ENCODE measurements around the gene CDC42EP2.
A peak's percentile ranks its signal among the peaks of the same experiment; 100 is the strongest.
"Not testable (repeated sequence)": the region's sequence is repeated elsewhere in the genome, so short reads cannot be mapped to it uniquely, and the experiment has no call there.

The CDC42EP2 gene

GRCh38 chr11:65321076-65321475 lies 6.4 kb downstream of the CDC42EP2 start:
- DNase-seq = no peak

- no peak for DNase-seq
Observed at GRCh38 chr11:65321828-65322485, 7.3 kb downstream of the CDC42EP2 start.

GRCh38 chr11:65323813-65324212 lies 9.1 kb downstream of the CDC42EP2 start:
- no peak for DNase-seq

GRCh38 chr11:65325435-65325834 lies 10.8 kb downstream of the CDC42EP2 start:
- DNase-seq = no peak

GRCh38 chr11:65327021-65327420 lies 12.4 kb downstream of the CDC42EP2 start:
- no peak for DNase-seq

- DNase-seq = no peak
Observed at GRCh38 chr11:65329478-65329877, 14.8 kb downstream of the CDC42EP2 start.

- DNase-seq = peak; percentile 76
Observed at GRCh38 chr11:65329944-65330403, 15.3 kb downstream of the CDC42EP2 start.

- DNase-seq = no peak
Observed at GRCh38 chr11:65330544-65330943, 15.9 kb downstream of the CDC42EP2 start.

GRCh38 chr11:65332591-65332990 lies 17.9 kb downstream of the CDC42EP2 start:
- DNase-seq = not testable (repeated sequence)

GRCh38 chr11:65334696-65335295 lies 20.1 kb downstream of the CDC42EP2 start:
- DNase-seq = no peak

GRCh38 chr11:65338676-65339075 lies 24.0 kb downstream of the CDC42EP2 start:
- no peak for DNase-seq

- no peak for DNase-seq
Observed at GRCh38 chr11:65340226-65340625, 25.6 kb downstream of the CDC42EP2 start.

GRCh38 chr11:65341856-65342255 lies 27.2 kb downstream of the CDC42EP2 start:
- no peak for DNase-seq

GRCh38 chr11:65351511-65351910 lies 36.8 kb downstream of the CDC42EP2 start:
- DNase-seq = no peak

- no peak for DNase-seq
Observed at GRCh38 chr11:65352783-65353182, 38.1 kb downstream of the CDC42EP2 start.

- no peak for DNase-seq
Observed at GRCh38 chr11:65353376-65353775, 38.7 kb downstream of the CDC42EP2 start.

- DNase-seq = no peak
Observed at GRCh38 chr11:65353900-65354264, 39.2 kb downstream of the CDC42EP2 start.

- peak; percentile 96 for DNase-seq
Observed at GRCh38 chr11:65354265-65355012, 39.8 kb downstream of the CDC42EP2 start, which contains the start of gene TIGD3. TSS of gene TIGD3 (plus strand) at chr11:65354751. CDS start at chr11:65355809, 1,058 bp downstream.

- peak; percentile 69 for DNase-seq
Observed at GRCh38 chr11:65355013-65355775, 40.5 kb downstream of the CDC42EP2 start.

GRCh38 chr11:65355776-65356393 lies 41.2 kb downstream of the CDC42EP2 start:
- DNase-seq = no peak

- no peak for DNase-seq
Observed at GRCh38 chr11:65356394-65356972, 41.8 kb downstream of the CDC42EP2 start.

GRCh38 chr11:65357856-65358356 lies 43.2 kb downstream of the CDC42EP2 start:
- DNase-seq = no peak
